ENCODE results near the gene FBF1. TPM values are rescaled to one million over a fixed set of nuclear protein-coding genes. Genes with fewer than 3 reads are reported as not detected.

The FBF1 gene
- total and polyA plus RNA-seq, 2 donors (not counting 3 experiments of a cell fraction or from before 2014, with no cell fraction given), result 4.9 to 9.4 TPM

GRCh38 chr17:75898791-75899190 is 42.1 kb downstream of the FBF1 start:
- POLR2A ChIA-PET, result no interaction called here
- no peak for FAIRE-seq

More at GRCh38 chr17:75898791-75899190, 42.1 kb downstream of the FBF1 start:
- DNase-seq (ENCODE audit: low read depth, low spot score), result no peak
- H3K27me3 ChIP-seq (ENCODE audit: control insufficient read depth in 2 of 2, insufficient read depth in 2 of 2, low read length in 2 of 2), result no peaks in the 10 kb centered on the region
- no peak overlapping the region for H3K4me3 ChIP-seq (replicated peaks in 1 of 3; ENCODE audit: insufficient read depth in 1 of 3, low read depth in 1 of 3, low read length in 3 of 3)
- peaks cover 7 to 28% of the 10 kb centered on the region in 2 experiments for H3K36me3 ChIP-seq (ENCODE audit: control insufficient read depth in 2 of 2, extremely low read depth in 1 of 2, insufficient read depth in 2 of 2, low read length in 2 of 2)
- CTCF ChIA-PET, result interaction anchor here (1.1 to 1.7 kb wide), 2 partner anchors 21 to 108 kb away, joined by 3 to 4 read pairs; partner anchors contain the start of gene TRIM47
- H2AFZ ChIP-seq (ENCODE audit: low read depth, low read length), result no peak overlapping the region
- H4K20me1 ChIP-seq (replicated peaks; ENCODE audit: control insufficient read depth, extremely low read depth, insufficient read depth, low read length), result no peaks in the 10 kb centered on the region
- intact Hi-C loops (cut with micrococcal nuclease) (loop anchor here (5.0 kb wide), 1 partner anchor 121 kb away; a partner anchor contains a TSS), dilution Hi-C loops (cut with MboI; ENCODE audit: extremely low pct_ligation_motif_present, low sequenced_read_pairs) (no loop called here)
- H3K4me1 ChIP-seq (ENCODE audit: control insufficient read depth, extremely low read depth, insufficient read depth, low read length), result peaks cover 20% of the 10 kb centered on the region
- no peak for TF ChIP-seq GATA2 (IDR thresholded peaks at IDR 0.05; ENCODE audit: insufficient read depth, insufficient read length, low read depth, low read length)
- no peak for TF ChIP-seq FOS (IDR thresholded peaks at IDR 0.05; ENCODE audit: borderline replicate concordance, insufficient read depth, low read length)
- TF ChIP-seq MYC (IDR thresholded peaks at IDR 0.05; ENCODE audit: low read depth, low read length), result no peak
- no peak for TF ChIP-seq CTCF (IDR thresholded peaks at IDR 0.05; ENCODE audit: extremely low read depth in 1 of 2, insufficient read depth in 1 of 2, low read depth in 1 of 2, low read length in 2 of 2)
- TF ChIP-seq EZH2 (IDR thresholded peaks at IDR 0.05; ENCODE audit: borderline replicate concordance, low read depth, low read length, severe bottlenecking), result no peak
- TF ChIP-seq, protein P1, sequence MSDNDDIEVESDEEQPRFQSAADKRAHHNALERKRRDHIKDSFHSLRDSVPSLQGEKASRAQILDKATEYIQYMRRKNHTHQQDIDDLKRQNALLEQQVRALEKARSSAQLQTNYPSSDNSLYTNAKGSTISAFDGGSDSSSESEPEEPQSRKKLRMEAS (IDR thresholded peaks at IDR 0.05; ENCODE audit: insufficient read depth, insufficient read length), result no peak
- TF ChIP-seq JUN (IDR thresholded peaks at IDR 0.05; ENCODE audit: borderline replicate concordance, insufficient read depth, insufficient read length, low read depth), result no peak
- BruUV-seq (replicated peaks), result no TSS peak
- H3K9me1 ChIP-seq (replicated peaks; ENCODE audit: control insufficient read depth, extremely low read depth, insufficient read depth, low read length), result no peaks in the 10 kb centered on the region
- H3K4me2 ChIP-seq (ENCODE audit: insufficient read depth, low read length), result no peak overlapping the region
- H3K9me3 ChIP-seq (replicated peaks; ENCODE audit: control insufficient read depth, insufficient read depth, low read length), result no peaks in the 10 kb centered on the region
- H3K27ac ChIP-seq (ENCODE audit: insufficient read depth, low read depth, low read length), result no peak overlapping the region
- H3K79me2 ChIP-seq (ENCODE audit: control insufficient read depth, insufficient read depth, low read length), result peaks cover 22% of the 10 kb centered on the region
- no peak overlapping the region for H3K9ac ChIP-seq (replicated peaks; ENCODE audit: extremely low read depth, insufficient read depth, low read length)

Measured in endothelial cell of umbilical vein (primary cell).